HG03460 (cell line): ENCODE measurements around the gene ATF4.
"Not testable (repeated sequence)": the region's sequence is repeated elsewhere in the genome, so short reads cannot be mapped to it uniquely, and the experiment has no call there.

Experiments used
- ATAC-seq: cut with Tn5 transposase; IDR thresholded peaks from one replicate; pipeline ENCODE4 v1.9.1; 2021; ENCODE audit not compliant: unreplicated experiment

Gene ATF4

GRCh38 chr22:39510529-39511149 is 9.7 kb upstream of the ATF4 start:
- no peak for ATAC-seq

- no peak for ATAC-seq
Observed at GRCh38 chr22:39511226-39511625, 9.1 kb upstream of the ATF4 start.

- ATAC-seq = no peak
Observed at GRCh38 chr22:39512026-39512425, 8.3 kb upstream of the ATF4 start.

- no peak for ATAC-seq
Observed at GRCh38 chr22:39513791-39514190, 6.6 kb upstream of the ATF4 start.

DNA sequence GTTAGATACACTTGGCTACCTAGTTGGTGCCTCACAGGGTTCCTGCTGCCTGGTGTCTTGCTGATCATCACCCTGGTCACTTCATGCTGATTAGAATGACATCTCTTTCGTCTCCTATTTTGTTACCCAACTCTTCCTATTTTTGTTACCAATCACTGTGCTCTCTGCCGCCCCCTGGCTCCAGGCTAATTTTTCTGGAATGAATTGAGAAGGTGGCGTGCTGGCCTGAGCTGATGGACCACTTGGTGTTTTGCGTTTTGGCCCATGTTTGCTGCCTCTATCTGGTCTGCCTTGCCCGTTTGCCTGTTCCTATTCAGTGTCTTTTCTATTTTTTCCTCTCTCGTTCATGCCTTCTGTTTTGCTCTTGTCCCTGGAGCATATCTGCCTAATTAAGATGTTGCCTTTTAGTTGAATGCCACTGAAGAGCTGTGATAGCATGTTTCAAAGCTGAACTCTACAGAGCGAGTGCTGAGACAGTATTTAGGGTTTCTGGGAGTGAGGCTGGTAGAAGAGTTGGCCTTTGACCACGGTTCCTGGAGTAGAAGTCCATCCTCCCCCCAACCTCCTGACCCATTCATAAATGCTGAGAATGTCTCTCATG is 5.9 kb upstream of the ATF4 start:
- no peak for ATAC-seq

- ATAC-seq = no peak
Observed at GRCh38 chr22:39515266-39516050, 4.9 kb upstream of the ATF4 start.

DNA sequence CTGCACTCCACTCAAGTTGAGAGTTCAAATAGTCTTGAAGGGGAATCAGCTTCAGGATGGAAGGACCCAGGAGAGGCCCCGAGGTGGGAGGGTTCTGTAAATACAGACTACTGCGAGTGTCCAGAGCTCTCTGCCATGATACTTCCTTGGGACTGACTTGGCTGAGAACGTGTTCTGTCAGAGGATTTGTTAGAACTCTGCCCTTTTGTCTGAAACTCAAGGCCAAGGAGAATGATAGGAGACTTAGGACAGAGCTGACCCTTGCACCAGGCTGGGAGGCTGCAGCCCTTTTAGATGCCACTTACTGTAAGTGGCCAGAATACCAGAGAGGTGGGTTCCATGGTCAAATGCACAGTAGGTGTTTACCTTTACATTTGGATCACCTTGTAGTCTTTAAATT is 2.9 kb upstream of the ATF4 start:
- no peak for ATAC-seq

DNA sequence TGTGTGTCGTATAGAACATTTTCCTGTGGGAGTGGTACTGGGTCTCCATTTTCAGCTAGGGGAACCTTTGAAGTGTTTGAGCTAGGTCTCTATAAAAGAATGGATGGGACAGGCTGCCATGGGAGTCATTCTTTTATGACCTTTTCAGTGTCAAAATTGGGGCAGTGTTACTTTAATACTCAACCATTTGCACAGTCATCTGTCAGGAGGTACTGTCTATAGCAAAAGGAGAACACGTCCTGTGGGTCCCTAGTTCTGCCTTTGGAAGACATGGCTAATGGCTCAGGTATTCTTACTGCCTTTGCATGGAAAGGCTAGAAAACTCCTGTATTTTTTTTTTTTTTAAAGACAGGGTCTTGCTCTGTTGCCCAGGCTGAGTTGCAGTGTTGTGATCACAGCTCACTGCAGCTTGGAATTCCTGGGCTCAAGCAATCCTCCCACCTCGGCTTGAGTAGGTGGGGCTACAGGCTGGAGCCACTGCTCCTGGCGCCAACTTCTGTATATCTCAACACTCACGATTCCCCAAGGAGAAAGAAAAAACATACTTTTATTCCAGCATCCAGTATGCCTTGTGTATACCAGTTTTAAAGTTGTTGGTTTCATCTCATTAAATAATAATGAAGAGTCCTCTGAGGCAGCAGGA is 2.1 kb upstream of the ATF4 start:
- no peak for ATAC-seq

DNA sequence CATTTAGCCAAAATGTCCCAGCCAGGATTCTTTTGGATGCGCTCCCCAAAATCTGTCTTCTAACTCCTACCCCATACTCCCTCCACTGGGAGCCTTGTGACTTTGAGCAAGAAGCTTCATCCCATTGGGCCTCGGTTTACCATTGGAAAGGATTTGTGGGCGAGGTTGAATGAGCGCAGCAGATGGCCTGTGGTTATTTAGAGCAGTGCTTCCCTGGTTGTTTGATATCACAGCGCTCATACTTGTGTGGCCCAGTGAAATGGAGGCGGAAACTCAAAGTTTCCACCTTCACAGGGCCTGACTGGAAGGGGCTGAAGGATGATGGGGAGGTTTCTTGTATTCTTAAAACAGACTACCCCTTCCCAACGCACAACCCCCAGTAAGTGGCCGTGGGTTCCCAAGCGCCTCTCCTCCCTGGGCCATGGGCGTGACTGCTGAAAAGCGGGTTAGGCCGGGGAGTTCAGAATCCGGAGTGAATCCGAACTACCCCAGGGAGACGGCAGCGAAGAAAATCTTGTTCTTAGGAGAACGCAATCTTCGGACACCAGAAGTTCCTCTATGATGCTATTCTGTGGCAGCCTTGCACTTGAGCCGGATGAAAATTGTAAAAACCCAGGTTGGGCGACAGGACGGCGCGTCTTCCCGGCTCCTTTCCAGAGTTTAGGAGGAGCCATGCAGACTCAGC is 1.2 kb upstream of the ATF4 start:
- ATAC-seq = no peak

GRCh38 chr22:39519681-39520225 is 609 bp upstream of the ATF4 start:
- peak; percentile 74 for ATAC-seq

DNA sequence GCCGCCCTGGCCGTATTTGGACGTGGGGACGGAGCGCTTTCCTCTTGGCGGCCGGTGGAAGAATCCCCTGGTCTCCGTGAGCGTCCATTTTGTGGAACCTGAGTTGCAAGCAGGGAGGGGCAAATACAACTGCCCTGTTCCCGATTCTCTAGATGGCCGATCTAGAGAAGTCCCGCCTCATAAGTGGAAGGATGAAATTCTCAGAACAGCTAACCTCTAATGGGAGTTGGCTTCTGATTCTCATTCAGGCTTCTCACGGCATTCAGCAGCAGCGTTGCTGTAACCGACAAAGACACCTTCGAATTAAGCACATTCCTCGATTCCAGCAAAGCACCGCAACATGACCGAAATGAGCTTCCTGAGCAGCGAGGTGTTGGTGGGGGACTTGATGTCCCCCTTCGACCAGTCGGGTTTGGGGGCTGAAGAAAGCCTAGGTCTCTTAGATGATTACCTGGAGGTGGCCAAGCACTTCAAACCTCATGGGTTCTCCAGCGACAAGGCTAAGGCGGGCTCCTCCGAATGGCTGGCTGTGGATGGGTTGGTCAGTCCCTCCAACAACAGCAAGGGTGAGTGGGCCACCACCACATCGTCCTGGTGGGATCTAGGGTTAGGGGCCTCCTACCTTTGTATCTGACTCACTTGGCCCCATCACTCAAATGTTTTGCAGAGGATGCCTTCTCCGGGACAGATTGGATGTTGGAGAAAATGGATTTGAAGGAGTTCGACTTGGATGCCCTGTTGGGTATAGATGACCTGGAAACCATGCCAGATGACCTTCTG is 934 bp downstream of the ATF4 start:
- ATAC-seq = peak; percentile 14

DNA sequence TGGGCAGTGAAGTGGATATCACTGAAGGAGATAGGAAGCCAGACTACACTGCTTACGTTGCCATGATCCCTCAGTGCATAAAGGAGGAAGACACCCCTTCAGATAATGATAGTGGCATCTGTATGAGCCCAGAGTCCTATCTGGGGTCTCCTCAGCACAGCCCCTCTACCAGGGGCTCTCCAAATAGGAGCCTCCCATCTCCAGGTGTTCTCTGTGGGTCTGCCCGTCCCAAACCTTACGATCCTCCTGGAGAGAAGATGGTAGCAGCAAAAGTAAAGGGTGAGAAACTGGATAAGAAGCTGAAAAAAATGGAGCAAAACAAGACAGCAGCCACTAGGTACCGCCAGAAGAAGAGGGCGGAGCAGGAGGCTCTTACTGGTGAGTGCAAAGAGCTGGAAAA is 1.7 kb downstream of the ATF4 start:
- not testable (repeated sequence) for ATAC-seq

DNA sequence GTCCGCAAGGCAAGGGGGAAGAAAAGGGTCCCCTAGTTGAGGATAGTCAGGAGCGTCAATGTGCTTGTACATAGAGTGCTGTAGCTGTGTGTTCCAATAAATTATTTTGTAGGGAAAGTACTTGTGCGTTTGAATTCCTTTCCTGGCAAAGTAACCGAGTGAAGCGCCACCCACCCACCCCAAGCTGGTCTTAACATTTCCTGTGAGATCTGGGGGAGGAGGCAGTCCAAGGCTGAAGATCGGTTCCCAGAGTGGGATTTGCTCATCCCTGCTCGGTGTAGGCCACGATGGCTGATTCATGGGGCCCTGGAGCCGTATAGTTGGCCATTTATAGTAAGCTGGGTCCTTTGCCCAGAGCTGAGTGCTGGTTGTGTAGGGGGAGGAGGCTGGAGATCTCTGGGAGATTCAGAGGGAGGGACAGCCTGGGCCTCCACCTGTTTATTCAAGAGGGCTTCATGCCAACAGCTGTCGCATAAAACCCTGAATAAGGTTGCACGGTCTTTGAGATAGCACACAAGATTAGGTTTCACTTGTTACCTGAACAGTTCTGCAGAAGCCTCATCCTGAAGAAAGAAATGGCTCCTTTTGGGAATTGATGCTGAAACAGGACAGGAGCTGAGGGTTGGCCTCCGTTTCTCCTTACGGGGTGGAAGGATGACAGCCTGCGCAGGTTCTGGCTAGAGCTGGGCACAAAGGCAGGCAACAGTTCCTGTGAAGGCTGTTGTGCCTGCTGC is 2.4 kb downstream of the ATF4 start:
- no peak for ATAC-seq

- ATAC-seq = no peak
Observed at GRCh38 chr22:39524089-39524752, 3.9 kb downstream of the ATF4 start.

GRCh38 chr22:39524753-39525657 is 4.6 kb downstream of the ATF4 start:
- no peak for ATAC-seq

- ATAC-seq = no peak
Observed at GRCh38 chr22:39525658-39525975, 5.3 kb downstream of the ATF4 start.

- no peak for ATAC-seq
Observed at GRCh38 chr22:39526736-39527171, 6.4 kb downstream of the ATF4 start.

DNA sequence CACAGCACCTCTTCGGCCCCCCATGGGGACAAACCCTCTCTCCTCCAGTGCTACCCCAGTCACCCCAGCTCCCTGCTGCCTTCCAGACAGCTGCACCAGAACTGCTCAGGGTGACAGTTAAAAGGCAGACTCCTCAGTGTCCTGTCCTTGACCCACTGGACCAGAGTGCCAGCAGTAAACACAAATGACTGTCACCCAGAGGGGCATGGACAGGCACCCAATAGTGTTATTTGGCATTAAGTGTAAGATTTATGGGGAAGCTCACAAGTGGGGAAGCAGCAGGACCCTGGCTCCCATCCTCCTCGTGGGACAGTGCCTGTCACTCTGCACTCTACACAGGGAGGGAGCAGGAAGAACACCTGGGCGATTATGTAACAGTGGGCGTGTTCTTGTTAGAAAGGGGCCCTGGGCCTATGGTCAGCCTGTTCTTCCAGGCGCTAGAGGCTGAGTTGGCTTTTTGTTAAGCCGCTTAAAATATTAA is 7.2 kb downstream of the ATF4 start:
- no peak for ATAC-seq
